Measurements from ENCODE around the gene SLC10A7.

- TF ChIP-seq CTCF (IDR thresholded peaks at IDR 0.05 in 8 of 11, conservative IDR thresholded peaks at IDR 0.05 in 3 of 11) (no peak), POLR2A (IDR thresholded peaks at IDR 0.05) (no peak), POLR2AphosphoS5 (IDR thresholded peaks at IDR 0.05) (no peak)
Observed at GRCh38 chr4:146212781-146213180, 309.0 kb downstream of the SLC10A7 start.
